Astrocyte (in vitro differentiated cells and primary cell): ENCODE data around the gene SLC16A10. TPM values are rescaled to one million over a fixed set of nuclear protein-coding genes. Genes with fewer than 3 reads are reported as not detected.

Experiments
- DNase-seq: peaks from one replicate; pipeline ENCODE4 v3.0.0-alpha.2; 2010; ENCODE audit warnings: low read depth
- FAIRE-seq: peaks from 2 replicates; lab custom pipeline; 2011; peaks lifted over from hg19 to GRCh38; lab: Jason Lieb, UNC
- H2AFZ ChIP-seq: 2 replicates; pipeline ENCODE4 v1.6.0; 2012; ENCODE audit warnings: low read depth, low read length, inconsistent platforms
- H3K27ac ChIP-seq: 2 replicates; pipeline ENCODE4 v1.5.1; 2011; ENCODE audit warnings: low read depth, low read length, inconsistent platforms
- H3K27me3 ChIP-seq: 2 replicates; pipeline ENCODE4 v1.6.0; 2011; ENCODE audit warnings: low read length, inconsistent platforms; ENCODE audit not compliant: insufficient read depth
- H3K36me3 ChIP-seq: 2 replicates; pipeline ENCODE4 v1.5.1; 2011; ENCODE audit warnings: low read length, inconsistent platforms; ENCODE audit not compliant: insufficient read depth
- H3K4me1 ChIP-seq: 2 replicates; pipeline ENCODE4 v1.5.1; 2011; ENCODE audit warnings: low read length, inconsistent platforms; ENCODE audit not compliant: insufficient read depth
- H3K4me2 ChIP-seq: 2 replicates; pipeline ENCODE4 v1.6.0; 2012; ENCODE audit warnings: low read length, inconsistent platforms
- H3K4me3 ChIP-seq: 2 replicates; pipeline ENCODE4 v1.5.1; 2011; ENCODE audit warnings: low read depth, mild to moderate bottlenecking, low read length, inconsistent platforms; ENCODE audit not compliant: insufficient read depth
- H3K79me2 ChIP-seq: 2 replicates; pipeline ENCODE4 v1.6.0; 2012; ENCODE audit warnings: mild to moderate bottlenecking, low read length, inconsistent platforms; ENCODE audit not compliant: insufficient read depth
- H3K9ac ChIP-seq: 2 replicates; pipeline ENCODE4 v1.6.0; 2012; ENCODE audit warnings: mild to moderate bottlenecking, low read length, inconsistent platforms
- H3K9me3 ChIP-seq: 2 replicates; pipeline ENCODE4 v1.5.1; 2012; ENCODE audit warnings: low read depth, mild to moderate bottlenecking, low read length, inconsistent platforms; ENCODE audit not compliant: insufficient read depth
- H4K20me1 ChIP-seq: 2 replicates; pipeline ENCODE4 v1.6.0; 2012; ENCODE audit warnings: low read length, inconsistent platforms; ENCODE audit not compliant: insufficient read depth
- H3K27ac Mint-ChIP-seq: one replicate; pipeline ENCODE4 v1.8.0; 2021; ENCODE audit warnings: mild to moderate bottlenecking, mixed read lengths; ENCODE audit not compliant: unreplicated experiment
- H3K27me3 Mint-ChIP-seq: one replicate; pipeline ENCODE4 v1.8.0; 2021; ENCODE audit warnings: low read depth, mixed read lengths; ENCODE audit not compliant: unreplicated experiment
- H3K36me3 Mint-ChIP-seq: one replicate; pipeline ENCODE4 v1.8.0; 2021; ENCODE audit warnings: low read depth, mixed read lengths; ENCODE audit not compliant: unreplicated experiment
- H3K4me1 Mint-ChIP-seq: one replicate; pipeline ENCODE4 v1.8.0; 2021; ENCODE audit warnings: low read depth, mixed read lengths; ENCODE audit not compliant: unreplicated experiment
- H3K4me3 Mint-ChIP-seq: one replicate; pipeline ENCODE4 v1.8.0; 2021; ENCODE audit warnings: mild to moderate bottlenecking, moderate library complexity, mixed read lengths; ENCODE audit not compliant: unreplicated experiment
- H3K9me3 Mint-ChIP-seq: one replicate; pipeline ENCODE4 v1.8.0; 2021; ENCODE audit warnings: mild to moderate bottlenecking, mixed read lengths; ENCODE audit not compliant: unreplicated experiment
- EZH2 ChIP-seq: IDR thresholded peaks from 2 replicates; pipeline ENCODE4 v1.6.1; 2012; ENCODE audit warnings: mild to moderate bottlenecking, low read length, inconsistent platforms; ENCODE audit not compliant: insufficient read depth
- total RNA-seq: library from RNA; stranded (reverse); gene quantifications from 2 replicates; pipeline ENCODE4 v1.2.1, GENCODE V29; 2021
- TF ChIP-seq, protein P1 (sequence below): IDR thresholded peaks from 2 replicates; pipeline ENCODE4 v1.5.1; 2011; ENCODE audit warnings: low read depth, mild to moderate bottlenecking, inconsistent platforms, low read length, moderate library complexity; ENCODE audit not compliant: insufficient read depth

Gene SLC16A10
- total RNA-seq, 1 donor from 2014 or later: 0.18 TPM

DNA sequence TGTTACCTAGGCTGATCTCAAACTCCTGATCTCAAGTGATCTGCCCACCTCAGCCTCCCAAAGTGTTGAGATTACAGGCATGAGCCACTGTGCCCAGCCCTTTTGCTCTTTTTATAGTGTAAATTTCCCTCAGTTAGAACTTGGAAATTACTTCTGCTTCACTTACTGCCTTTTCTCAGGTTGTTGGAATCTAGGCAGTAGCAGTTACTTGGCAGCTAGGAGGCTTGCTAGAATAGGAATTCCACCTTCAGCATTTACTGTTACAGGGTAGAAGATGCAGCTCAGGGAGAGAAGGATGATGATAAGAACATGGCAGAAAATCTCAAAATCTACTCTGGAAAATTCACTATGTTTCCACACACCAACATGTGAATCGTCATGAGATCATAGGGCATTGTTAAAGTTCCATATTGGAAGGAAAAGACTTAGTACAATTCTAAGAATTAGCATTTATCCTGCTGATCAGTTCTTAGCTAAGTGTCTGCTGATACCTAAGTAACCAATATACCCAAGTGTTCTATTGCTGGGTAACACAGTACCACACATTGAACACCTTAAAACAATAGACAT lies 182.2 kb downstream of the SLC16A10 start:
- Histone ChIP-seq H3K79me2 (peaks cover 16% of the 10 kb centered on the region), H3K4me2 (no peak overlapping the region), H3K27ac (peak overlapping the region; percentile 19), H3K36me3 (peaks cover 12% of the 10 kb centered on the region), H3K4me1 (peaks cover 8% of the 10 kb centered on the region), H4K20me1 (peaks cover 13% of the 10 kb centered on the region), H2AFZ (no peak overlapping the region), H3K9ac (no peak overlapping the region), H3K27me3 (no peaks in the 10 kb centered on the region), H3K4me3 (no peak overlapping the region), H3K9me3 (no peaks in the 10 kb centered on the region)
- Mint-ChIP-seq H3K9me3 (peaks cover 8% of the 10 kb centered on the region), H3K27ac (no peak overlapping the region), H3K36me3 (peaks cover 32% of the 10 kb centered on the region), H3K4me1 (peaks cover 18% of the 10 kb centered on the region), H3K27me3 (no peaks in the 10 kb centered on the region), H3K4me3 (no peak overlapping the region)
- TF ChIP-seq EZH2: no peak
- no peak for FAIRE-seq
- peak; percentile 52 for DNase-seq

DNA sequence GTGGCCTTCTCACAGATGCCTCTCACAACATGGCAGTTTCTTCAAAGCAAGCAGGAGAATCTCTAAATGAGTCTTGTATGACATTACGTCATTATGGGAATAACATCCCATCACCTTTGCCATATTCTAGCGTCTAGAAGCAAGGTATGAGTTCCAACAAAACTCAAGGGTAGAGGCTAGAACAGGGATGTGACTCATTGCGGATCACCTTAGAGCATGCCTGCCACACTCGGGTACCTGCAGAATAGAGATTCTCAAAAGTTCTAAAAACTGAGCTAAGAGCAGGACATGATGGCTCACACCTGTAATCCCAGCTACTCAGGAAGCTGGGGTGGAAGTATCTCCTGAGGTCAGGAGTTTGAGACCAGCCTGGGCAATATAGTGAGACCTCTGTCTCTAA lies 182.8 kb downstream of the SLC16A10 start:
- Histone ChIP-seq H3K9me3 (no peaks in the 10 kb centered on the region), H3K27me3 (no peaks in the 10 kb centered on the region), H3K79me2 (peaks cover 21% of the 10 kb centered on the region), H3K4me2 (no peak overlapping the region), H3K4me3 (no peak overlapping the region), H3K27ac (no peak overlapping the region), H4K20me1 (peaks cover 13% of the 10 kb centered on the region), H2AFZ (no peak overlapping the region), H3K9ac (no peak overlapping the region), H3K4me1 (peaks cover 8% of the 10 kb centered on the region), H3K36me3 (peaks cover 14% of the 10 kb centered on the region)
- no peak overlapping the region for H3K4me3 Mint-ChIP-seq
- H3K36me3 Mint-ChIP-seq: peaks cover 39% of the 10 kb centered on the region
- H3K9me3 Mint-ChIP-seq: peaks cover 10% of the 10 kb centered on the region
- no peaks in the 10 kb centered on the region for H3K27me3 Mint-ChIP-seq
- FAIRE-seq (no peak), DNase-seq (no peak)
- H3K4me1 Mint-ChIP-seq: peaks cover 18% of the 10 kb centered on the region
- H3K27ac Mint-ChIP-seq: no peak overlapping the region
- TF ChIP-seq EZH2: no peak
- TF ChIP-seq, protein P1, sequence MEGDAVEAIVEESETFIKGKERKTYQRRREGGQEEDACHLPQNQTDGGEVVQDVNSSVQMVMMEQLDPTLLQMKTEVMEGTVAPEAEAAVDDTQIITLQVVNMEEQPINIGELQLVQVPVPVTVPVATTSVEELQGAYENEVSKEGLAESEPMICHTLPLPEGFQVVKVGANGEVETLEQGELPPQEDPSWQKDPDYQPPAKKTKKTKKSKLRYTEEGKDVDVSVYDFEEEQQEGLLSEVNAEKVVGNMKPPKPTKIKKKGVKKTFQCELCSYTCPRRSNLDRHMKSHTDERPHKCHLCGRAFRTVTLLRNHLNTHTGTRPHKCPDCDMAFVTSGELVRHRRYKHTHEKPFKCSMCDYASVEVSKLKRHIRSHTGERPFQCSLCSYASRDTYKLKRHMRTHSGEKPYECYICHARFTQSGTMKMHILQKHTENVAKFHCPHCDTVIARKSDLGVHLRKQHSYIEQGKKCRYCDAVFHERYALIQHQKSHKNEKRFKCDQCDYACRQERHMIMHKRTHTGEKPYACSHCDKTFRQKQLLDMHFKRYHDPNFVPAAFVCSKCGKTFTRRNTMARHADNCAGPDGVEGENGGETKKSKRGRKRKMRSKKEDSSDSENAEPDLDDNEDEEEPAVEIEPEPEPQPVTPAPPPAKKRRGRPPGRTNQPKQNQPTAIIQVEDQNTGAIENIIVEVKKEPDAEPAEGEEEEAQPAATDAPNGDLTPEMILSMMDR: no peak

DNA sequence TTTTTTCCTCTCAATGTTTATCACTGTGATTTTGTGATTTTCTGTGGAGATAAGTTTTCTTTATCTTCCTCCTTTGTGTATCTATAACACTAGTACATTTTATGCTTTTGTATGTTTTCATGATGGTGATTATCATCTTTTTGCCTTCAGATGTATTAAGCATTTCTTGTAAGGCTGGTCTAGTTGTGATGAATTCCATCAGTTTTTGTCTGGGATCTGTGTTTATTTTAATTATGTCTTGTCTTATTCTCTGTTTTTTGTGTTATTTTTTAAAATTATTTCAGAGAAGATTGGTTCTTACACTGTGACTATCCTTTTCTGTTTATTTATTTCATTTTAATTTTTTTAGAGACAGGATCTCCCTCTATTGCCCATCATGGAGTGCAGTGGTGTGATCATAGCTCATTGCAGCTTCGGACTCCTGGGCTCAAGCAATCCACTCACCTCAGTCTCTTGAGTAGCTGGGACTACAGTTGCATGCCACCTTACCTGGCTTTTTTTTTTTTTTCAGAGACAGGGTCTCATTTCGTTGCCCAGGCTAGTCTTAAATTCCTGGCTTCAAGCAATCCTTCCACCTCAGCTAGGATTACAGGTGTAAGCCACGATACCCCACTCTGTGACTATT lies 187.4 kb downstream of the SLC16A10 start:
- Histone ChIP-seq H3K9me3 (no peaks in the 10 kb centered on the region), H2AFZ (no peak overlapping the region), H3K36me3 (peaks cover 7% of the 10 kb centered on the region), H3K9ac (no peak overlapping the region), H3K27me3 (no peaks in the 10 kb centered on the region), H3K4me3 (no peak overlapping the region), H3K4me1 (no peaks in the 10 kb centered on the region), H3K79me2 (peaks cover 8% of the 10 kb centered on the region), H3K4me2 (no peak overlapping the region), H3K27ac (no peak overlapping the region), H4K20me1 (peaks cover 5% of the 10 kb centered on the region)
- DNase-seq (no peak), FAIRE-seq (no peak)
- Mint-ChIP-seq H3K27ac (no peak overlapping the region), H3K36me3 (peaks cover 56% of the 10 kb centered on the region), H3K4me3 (no peak overlapping the region), H3K9me3 (peaks cover 17% of the 10 kb centered on the region), H3K27me3 (no peaks in the 10 kb centered on the region), H3K4me1 (peaks cover under 1% of the 10 kb centered on the region)
- no peak for TF ChIP-seq EZH2
- TF ChIP-seq, protein P1: no peak
